ENCODE measurements around the gene C1QTNF4.

- no peak for TF ChIP-seq CTCF (IDR thresholded peaks at IDR 0.05)
- no peak for TF ChIP-seq EZH2 (IDR thresholded peaks at IDR 0.05; ENCODE audit: borderline replicate concordance, insufficient read depth, low read depth, low read length, poor library complexity, severe bottlenecking)
Observed at GRCh38 chr11:47620836-47621378, 26.7 kb upstream of the C1QTNF4 start.

Measured in B cell (primary cell).